Measurements from ENCODE around the gene KIF26B.

KIF26B gene

DNA sequence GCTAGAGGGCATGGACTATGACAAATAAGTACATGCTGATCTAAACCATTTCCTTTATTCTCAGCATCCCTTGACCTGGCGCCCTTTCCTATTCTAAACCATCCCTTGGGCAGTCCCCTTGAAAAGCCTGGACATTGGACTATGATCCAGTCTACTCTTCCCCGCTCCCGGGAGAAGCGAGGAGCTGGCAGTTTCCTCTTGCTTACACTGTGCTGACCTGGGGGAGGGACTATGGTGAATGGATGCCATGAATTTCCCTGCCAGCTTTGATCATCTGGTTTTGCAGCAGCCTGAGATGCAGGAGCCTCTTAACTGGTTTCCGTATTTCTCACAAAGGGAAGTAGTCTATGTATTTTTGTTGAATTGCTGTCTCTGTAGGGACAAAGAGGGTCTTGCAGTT lies 121.7 kb downstream of the KIF26B start:
- no peaks in the 10 kb centered on the region for H3K36me3 Mint-ChIP-seq
- no peaks in the 10 kb centered on the region for H3K4me1 Mint-ChIP-seq (ENCODE audit: low read depth)
- no peak overlapping the region for H3K4me3 Mint-ChIP-seq
- peaks cover 10% of the 10 kb centered on the region for H3K27me3 Mint-ChIP-seq
- no peak overlapping the region for H3K27ac Mint-ChIP-seq
- no peaks in the 10 kb centered on the region for H3K9me3 Mint-ChIP-seq (ENCODE audit: low read depth)

DNA sequence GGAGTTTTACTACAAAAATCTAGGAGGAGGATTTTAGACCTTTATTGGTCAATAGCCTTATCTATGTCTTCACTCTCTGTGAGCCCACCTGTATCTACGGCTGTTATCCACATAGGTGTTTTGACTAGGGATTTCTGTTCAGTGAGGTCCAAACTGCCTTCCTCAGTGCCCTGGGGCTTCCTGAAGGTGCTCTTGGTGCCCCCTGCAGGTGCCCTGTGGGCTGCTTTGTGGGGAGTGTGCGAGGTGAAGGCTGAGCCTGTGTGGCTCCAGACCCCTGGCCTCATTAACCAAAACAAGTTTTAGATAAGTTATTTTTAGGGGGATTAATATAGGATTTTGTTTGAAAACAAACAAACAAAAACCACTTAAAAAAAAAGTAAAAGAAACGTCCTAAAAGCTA lies 122.5 kb downstream of the KIF26B start:
- no peaks in the 10 kb centered on the region for H3K36me3 Mint-ChIP-seq
- no peaks in the 10 kb centered on the region for H3K4me1 Mint-ChIP-seq (ENCODE audit: low read depth)
- no peaks in the 10 kb centered on the region for H3K9me3 Mint-ChIP-seq (ENCODE audit: low read depth)
- H3K27ac Mint-ChIP-seq, result no peak overlapping the region
- H3K4me3 Mint-ChIP-seq, result no peak overlapping the region
- H3K27me3 Mint-ChIP-seq, result peaks cover 10% of the 10 kb centered on the region

DNA sequence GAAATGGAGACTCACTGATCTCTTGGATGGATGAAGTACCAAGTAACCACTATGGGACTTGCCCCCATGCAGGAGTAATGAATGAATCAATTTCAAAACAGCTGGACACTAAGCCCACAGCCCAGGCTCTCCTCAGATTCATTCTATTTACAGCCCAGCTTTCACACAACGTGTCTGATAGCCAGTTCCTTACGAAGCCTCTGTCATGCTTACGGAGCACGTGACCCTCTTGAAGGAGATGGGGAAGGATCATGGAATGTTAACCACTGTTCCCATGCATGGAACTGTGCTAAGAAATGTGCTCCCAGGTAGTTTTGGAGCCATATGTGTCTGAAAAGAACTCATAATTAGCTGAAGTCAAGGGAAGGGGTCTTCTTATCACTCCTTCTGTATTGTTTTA lies 124.1 kb downstream of the KIF26B start:
- H3K36me3 Mint-ChIP-seq, result no peaks in the 10 kb centered on the region
- no peak overlapping the region for H3K27ac Mint-ChIP-seq
- H3K4me3 Mint-ChIP-seq, result no peak overlapping the region
- no peaks in the 10 kb centered on the region for H3K4me1 Mint-ChIP-seq (ENCODE audit: low read depth)
- H3K27me3 Mint-ChIP-seq, result peaks cover 10% of the 10 kb centered on the region
- H3K9me3 Mint-ChIP-seq (ENCODE audit: low read depth), result no peaks in the 10 kb centered on the region

DNA sequence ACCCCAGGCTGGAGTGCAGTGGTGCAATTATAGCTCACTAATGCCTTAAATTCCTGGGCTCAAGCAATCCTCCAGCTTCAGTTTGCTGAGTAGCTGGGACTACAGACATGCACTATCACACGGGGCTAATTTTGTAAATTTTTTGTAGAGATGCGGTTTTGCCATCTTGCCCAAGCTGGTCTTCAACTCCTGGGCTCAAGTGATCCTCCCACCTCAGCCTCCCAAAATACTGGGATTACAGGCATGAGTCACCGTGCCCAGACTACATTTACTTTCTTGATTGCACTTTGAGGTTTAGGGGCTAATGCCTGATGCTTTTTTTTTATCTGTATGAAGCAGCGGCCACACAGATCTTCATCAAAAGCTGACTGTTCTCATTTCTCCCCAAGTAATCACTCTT lies 124.6 kb downstream of the KIF26B start:
- H3K4me3 Mint-ChIP-seq, result no peak overlapping the region
- H3K9me3 Mint-ChIP-seq (ENCODE audit: low read depth), result no peaks in the 10 kb centered on the region
- H3K36me3 Mint-ChIP-seq, result no peaks in the 10 kb centered on the region
- no peak overlapping the region for H3K27ac Mint-ChIP-seq
- no peaks in the 10 kb centered on the region for H3K4me1 Mint-ChIP-seq (ENCODE audit: low read depth)
- H3K27me3 Mint-ChIP-seq, result peaks cover 10% of the 10 kb centered on the region

DNA sequence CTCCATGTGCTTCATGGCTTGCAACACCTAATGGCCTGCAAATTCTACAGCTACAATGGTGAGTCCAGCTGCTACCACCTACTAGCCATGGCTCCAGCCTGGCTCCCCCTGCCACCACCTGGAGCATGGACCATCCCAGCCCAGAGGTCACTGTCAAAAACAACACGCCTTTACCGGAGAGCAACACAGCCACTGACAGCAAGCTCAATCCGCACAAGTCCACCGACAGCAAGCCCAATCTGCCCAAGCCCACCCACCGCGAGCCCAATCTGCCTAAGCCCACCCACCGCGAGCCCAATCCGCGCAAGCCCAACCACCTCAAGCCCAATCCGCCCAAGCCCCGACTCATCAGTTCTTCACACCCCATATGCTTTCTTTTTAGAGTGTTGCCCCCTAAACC lies 128.2 kb downstream of the KIF26B start:
- no peaks in the 10 kb centered on the region for H3K27me3 Mint-ChIP-seq
- H3K36me3 Mint-ChIP-seq, result no peaks in the 10 kb centered on the region
- no peak overlapping the region for H3K4me3 Mint-ChIP-seq
- no peak overlapping the region for H3K27ac Mint-ChIP-seq
- H3K4me1 Mint-ChIP-seq (ENCODE audit: low read depth), result no peaks in the 10 kb centered on the region
- H3K9me3 Mint-ChIP-seq (ENCODE audit: low read depth), result no peaks in the 10 kb centered on the region

DNA sequence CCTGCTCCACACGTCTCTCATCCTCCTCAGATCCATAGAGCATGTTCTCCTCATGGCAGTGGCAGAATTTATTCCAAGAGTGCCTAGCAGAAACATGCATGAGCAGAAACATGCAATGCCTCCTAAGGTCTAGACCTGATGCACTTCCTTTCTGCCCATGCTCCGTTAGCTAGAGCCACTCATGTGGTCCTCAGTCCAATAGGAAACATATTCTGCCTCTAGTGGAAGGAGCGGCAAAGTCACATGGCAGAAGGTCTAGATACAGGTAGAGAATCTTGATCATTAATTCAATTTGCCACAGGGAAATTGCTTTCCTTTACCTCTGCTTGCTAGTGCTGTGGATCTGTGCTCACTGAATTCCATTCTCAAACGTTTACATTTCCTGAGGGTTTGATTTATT lies 130.4 kb downstream of the KIF26B start:
- H3K9me3 Mint-ChIP-seq (ENCODE audit: low read depth), result no peaks in the 10 kb centered on the region
- H3K4me3 Mint-ChIP-seq, result no peak overlapping the region
- H3K4me1 Mint-ChIP-seq (ENCODE audit: low read depth), result no peaks in the 10 kb centered on the region
- no peak overlapping the region for H3K27ac Mint-ChIP-seq
- peaks cover 4% of the 10 kb centered on the region for H3K27me3 Mint-ChIP-seq
- no peaks in the 10 kb centered on the region for H3K36me3 Mint-ChIP-seq

DNA sequence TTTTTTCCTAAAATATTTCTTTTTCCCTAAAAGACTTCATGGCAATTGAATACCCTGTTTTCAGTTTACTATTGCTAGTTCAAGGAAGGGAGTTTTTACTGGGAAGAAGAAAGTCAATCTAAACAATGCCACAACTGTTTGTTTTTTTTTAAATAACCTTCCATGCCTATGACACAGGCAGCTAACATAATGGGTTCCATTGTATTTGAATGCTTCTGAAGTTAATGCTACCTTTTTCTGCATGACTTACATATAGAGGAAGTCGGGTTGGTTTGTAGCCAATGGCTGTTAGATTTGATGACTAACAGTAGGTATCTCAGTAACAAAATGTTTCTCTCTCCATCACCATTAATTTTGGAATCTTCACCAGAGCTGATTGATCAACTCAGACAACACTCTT lies 134.0 kb downstream of the KIF26B start:
- Mint-ChIP-seq H3K9me3 (ENCODE audit: low read depth) (no peaks in the 10 kb centered on the region), H3K36me3 (no peaks in the 10 kb centered on the region)

DNA sequence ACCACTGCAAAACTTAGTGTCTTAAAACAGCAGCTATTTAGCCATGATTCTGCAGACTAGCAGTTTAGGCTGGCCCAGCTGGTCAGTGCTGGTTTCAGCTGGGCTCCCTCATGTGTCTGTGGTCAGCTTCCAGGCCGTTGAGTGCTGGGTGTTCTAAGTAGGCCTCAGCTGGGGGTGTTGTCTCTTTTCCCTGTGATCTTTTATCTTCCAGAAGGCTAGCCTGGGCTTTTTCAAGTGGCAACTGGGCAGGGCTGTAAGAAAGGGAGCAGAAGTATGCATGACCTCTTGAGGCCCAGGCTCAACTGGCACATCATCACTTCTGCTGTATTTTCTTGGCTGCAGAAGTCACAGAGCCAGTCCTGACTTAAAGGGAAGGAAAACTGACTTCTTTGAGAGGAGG lies 136.1 kb downstream of the KIF26B start:
- H3K27me3 Mint-ChIP-seq, result peaks cover 4% of the 10 kb centered on the region
- H3K4me1 Mint-ChIP-seq (ENCODE audit: low read depth), result no peaks in the 10 kb centered on the region
- H3K27ac Mint-ChIP-seq, result no peak overlapping the region
- H3K36me3 Mint-ChIP-seq, result no peaks in the 10 kb centered on the region
- H3K4me3 Mint-ChIP-seq, result no peak overlapping the region
- no peaks in the 10 kb centered on the region for H3K9me3 Mint-ChIP-seq (ENCODE audit: low read depth)

More for the DNA sequence above, 134.0 kb downstream of the KIF26B start:
- H3K4me3 Mint-ChIP-seq, result no peak overlapping the region
- H3K27me3 Mint-ChIP-seq, result peaks cover 4% of the 10 kb centered on the region
- H3K27ac Mint-ChIP-seq, result no peak overlapping the region
- H3K4me1 Mint-ChIP-seq (ENCODE audit: low read depth), result no peaks in the 10 kb centered on the region

DNA sequence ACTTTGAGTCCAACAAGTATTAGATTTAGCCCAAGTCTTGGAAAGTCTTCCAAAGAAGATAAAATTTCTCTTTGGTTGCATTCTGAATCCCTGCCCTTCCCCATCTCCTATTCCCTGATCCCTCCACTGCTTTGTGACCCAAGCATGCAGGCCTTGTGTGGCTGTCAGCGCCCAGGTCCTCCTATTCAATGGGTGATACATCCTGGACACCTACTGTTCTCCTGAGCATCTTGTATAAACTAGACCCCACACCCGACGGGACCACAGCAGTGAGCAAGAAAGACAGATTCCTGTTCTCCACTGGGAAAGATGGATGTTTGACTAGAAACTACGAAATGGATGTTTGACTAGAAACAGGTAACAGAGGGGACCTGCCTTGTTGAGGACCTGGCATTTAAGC lies 136.6 kb downstream of the KIF26B start:
- peaks cover 4% of the 10 kb centered on the region for H3K27me3 Mint-ChIP-seq
- H3K27ac Mint-ChIP-seq, result no peak overlapping the region
- H3K36me3 Mint-ChIP-seq, result no peaks in the 10 kb centered on the region
- H3K4me1 Mint-ChIP-seq (ENCODE audit: low read depth), result no peaks in the 10 kb centered on the region
- no peaks in the 10 kb centered on the region for H3K9me3 Mint-ChIP-seq (ENCODE audit: low read depth)
- H3K4me3 Mint-ChIP-seq, result no peak overlapping the region

DNA sequence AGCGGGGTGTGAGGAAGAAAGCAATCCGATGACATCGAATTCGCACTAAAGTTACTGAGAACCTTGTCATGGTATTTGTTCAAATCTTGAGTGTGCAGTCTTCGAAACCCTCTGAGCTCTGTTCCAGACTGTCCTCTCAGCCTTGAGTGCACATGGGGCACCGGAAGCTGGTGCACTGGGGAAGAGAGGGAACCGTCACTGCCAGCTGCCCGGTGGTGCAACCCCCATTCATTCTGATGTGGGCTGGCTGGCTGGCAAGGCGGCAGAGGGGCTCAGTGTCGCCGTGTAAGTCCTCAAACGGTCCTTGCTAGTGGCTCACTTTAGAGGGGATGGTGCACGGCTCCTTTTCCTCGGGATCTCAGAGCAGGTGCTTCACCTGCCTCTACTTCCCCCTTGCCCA lies 137.4 kb downstream of the KIF26B start:
- no peaks in the 10 kb centered on the region for H3K9me3 Mint-ChIP-seq (ENCODE audit: low read depth)
- H3K4me1 Mint-ChIP-seq (ENCODE audit: low read depth), result no peaks in the 10 kb centered on the region
- peaks cover 4% of the 10 kb centered on the region for H3K27me3 Mint-ChIP-seq

DNA sequence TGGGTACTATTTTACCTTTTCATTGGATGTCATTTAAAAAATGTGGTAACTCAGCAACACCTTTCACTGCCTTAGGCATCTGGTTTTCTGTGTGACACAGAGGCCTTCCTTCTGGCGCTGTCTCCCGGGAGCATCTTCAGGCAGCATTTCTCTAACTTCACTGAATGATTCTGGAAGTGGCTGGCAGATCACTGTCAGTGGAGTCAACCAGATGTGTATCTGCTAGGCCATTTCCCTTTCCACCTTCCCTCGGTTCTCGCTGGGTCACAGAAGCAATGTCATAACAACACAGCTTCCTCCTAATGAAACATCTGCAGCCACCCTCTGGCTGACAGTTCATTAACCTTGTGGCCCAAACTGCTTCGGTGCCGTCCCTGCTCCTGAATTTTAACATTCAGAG lies 137.8 kb downstream of the KIF26B start:
- H3K27me3 Mint-ChIP-seq, result peaks cover 4% of the 10 kb centered on the region
- H3K36me3 Mint-ChIP-seq, result peaks cover 2% of the 10 kb centered on the region
- no peaks in the 10 kb centered on the region for H3K4me1 Mint-ChIP-seq (ENCODE audit: low read depth)
- H3K4me3 Mint-ChIP-seq, result no peak overlapping the region
- no peaks in the 10 kb centered on the region for H3K9me3 Mint-ChIP-seq (ENCODE audit: low read depth)
- no peak overlapping the region for H3K27ac Mint-ChIP-seq

More for the DNA sequence above, 137.4 kb downstream of the KIF26B start:
- Mint-ChIP-seq H3K36me3 (peaks cover 2% of the 10 kb centered on the region), H3K4me3 (no peak overlapping the region), H3K27ac (no peak overlapping the region)

DNA sequence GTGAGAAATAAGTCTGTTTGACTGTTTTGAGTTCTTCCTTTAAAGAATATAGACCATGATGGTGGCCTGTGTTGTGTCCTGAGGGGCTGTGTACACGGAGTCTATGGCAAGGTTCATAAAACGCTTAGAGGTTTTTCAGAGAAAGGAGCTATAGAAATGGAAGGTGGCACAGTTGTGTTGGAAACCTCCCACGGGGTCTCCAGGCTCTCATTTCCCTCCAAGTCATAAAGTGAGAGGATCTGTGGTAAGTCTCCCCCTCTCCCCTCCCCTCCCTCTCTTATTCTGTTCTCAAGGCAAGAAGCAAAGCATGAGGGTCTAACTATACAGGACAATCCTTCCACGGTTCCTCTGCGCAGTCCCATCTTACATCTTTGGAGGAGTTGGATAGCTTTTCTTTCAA lies 139.2 kb downstream of the KIF26B start:
- H3K27me3 Mint-ChIP-seq, result peaks cover 4% of the 10 kb centered on the region
- H3K36me3 Mint-ChIP-seq, result peaks cover 2% of the 10 kb centered on the region
- H3K27ac Mint-ChIP-seq, result no peak overlapping the region
- H3K4me3 Mint-ChIP-seq, result no peak overlapping the region
- H3K9me3 Mint-ChIP-seq (ENCODE audit: low read depth), result no peaks in the 10 kb centered on the region
- no peaks in the 10 kb centered on the region for H3K4me1 Mint-ChIP-seq (ENCODE audit: low read depth)

DNA sequence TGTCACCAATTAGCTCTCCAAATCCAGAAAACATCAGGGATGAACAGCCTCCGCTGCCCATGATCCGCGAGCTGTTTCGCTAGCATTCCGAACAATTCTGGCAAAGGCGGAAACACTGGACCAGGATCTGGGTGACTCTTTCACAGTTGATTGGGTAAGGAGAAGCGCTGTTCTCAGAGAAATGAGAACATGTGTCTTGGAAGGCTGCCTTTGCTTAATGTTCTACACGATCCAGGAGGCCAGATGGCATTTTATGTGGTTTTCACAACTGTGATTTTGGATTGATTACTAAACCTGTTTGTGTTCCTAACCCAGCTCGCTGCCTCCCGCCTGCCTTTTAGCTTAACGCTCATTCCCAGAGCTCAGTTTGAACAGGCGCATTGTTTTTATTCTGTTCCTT lies 144.0 kb downstream of the KIF26B start:
- Mint-ChIP-seq H3K9me3 (ENCODE audit: low read depth) (no peaks in the 10 kb centered on the region), H3K4me1 (ENCODE audit: low read depth) (no peaks in the 10 kb centered on the region), H3K27me3 (peaks cover 1% of the 10 kb centered on the region), H3K4me3 (no peak overlapping the region), H3K36me3 (peaks cover 2% of the 10 kb centered on the region), H3K27ac (no peak overlapping the region)

DNA sequence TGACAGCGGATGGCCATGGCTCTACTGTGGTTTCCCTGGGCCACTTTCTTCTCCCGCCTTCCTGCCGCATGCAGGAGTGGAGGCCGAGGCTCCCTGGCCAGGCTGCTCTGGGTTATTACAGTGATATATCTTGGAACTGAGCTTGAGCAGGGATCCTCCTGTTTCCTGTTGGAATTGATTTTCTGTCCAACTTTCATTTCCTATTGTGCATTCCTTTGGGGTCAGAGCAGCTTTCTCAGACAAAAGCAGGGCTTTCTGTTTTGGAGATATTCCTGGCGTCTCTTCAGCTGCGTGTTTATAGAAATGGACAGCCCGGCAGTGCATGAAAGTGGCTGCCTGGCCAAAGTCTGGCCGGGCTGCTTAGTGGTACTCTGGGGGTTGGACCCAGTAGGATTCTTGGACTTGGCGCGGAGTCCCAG lies 146.4 kb downstream of the KIF26B start:
- H3K27me3 Mint-ChIP-seq, result peaks cover 1% of the 10 kb centered on the region
- H3K9me3 Mint-ChIP-seq (ENCODE audit: low read depth), result peaks cover 3% of the 10 kb centered on the region
- H3K4me3 Mint-ChIP-seq, result no peak overlapping the region
- H3K36me3 Mint-ChIP-seq, result peaks cover 2% of the 10 kb centered on the region
- H3K4me1 Mint-ChIP-seq (ENCODE audit: low read depth), result no peaks in the 10 kb centered on the region
- no peak overlapping the region for H3K27ac Mint-ChIP-seq

DNA sequence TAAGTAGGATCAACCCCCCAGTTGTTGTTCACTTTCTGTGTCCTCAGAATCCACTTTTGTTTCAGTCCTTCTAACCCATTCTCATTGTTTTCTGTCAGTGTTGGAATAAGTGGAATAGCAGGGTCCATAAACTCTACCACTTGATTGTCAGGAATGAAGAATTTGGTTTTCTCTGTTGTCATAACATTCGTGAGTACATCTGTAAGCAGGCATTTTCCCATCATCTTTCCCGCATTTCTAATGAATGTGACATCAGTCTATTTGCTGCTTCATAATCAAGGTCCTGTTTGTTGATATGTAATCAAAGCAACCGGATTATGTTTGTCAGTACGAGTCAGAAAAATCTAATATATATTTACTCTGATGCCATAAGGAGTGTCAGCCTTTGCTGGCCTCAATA lies 147.1 kb downstream of the KIF26B start:
- Mint-ChIP-seq H3K27me3 (peaks cover 1% of the 10 kb centered on the region), H3K36me3 (no peaks in the 10 kb centered on the region), H3K9me3 (ENCODE audit: low read depth) (peaks cover 3% of the 10 kb centered on the region), H3K27ac (no peak overlapping the region), H3K4me3 (no peak overlapping the region), H3K4me1 (ENCODE audit: low read depth) (no peaks in the 10 kb centered on the region)

DNA sequence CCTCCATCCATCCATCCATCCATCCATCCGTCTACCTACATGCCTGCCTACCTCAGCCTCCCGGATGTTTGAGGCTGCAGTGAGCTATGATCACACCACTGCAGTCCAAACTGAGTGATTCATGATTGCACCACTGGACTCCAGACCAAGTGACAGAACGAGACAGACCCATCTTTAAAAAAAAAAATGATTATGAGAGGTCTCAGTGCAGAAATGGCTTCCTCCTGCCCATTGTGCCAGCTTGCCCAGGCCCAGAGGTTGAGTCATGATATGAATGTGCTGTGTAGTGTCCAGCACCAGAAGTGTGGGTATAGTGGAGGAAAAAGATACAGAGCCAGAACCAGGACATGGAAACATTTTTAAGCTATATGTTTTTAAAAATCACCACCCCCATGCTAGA lies 149.9 kb downstream of the KIF26B start:
- H3K9me3 Mint-ChIP-seq (ENCODE audit: low read depth), result peaks cover 3% of the 10 kb centered on the region

DNA sequence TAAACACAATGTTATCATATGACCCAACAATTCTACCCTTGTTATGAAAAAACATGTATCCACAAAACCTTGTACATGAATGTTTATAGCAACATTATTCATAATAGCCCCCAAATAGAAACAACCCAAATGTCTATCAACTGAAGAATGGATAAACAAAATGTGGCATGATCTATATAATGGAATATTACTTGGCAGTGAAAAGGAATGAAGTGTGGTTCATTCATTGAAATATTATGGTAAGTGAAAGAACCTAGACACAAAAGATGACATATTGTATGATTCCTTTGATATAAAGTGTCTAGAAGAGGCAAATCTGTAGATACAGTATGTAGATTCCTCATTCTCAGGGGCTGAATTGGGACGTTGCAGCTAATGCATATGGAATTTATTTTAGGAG lies 151.2 kb downstream of the KIF26B start:
- Mint-ChIP-seq H3K27ac (no peak overlapping the region), H3K9me3 (ENCODE audit: low read depth) (peaks cover 3% of the 10 kb centered on the region), H3K4me1 (ENCODE audit: low read depth) (peaks cover 8% of the 10 kb centered on the region), H3K27me3 (peaks cover 1% of the 10 kb centered on the region), H3K36me3 (no peaks in the 10 kb centered on the region), H3K4me3 (no peak overlapping the region)

More for the DNA sequence above, 149.9 kb downstream of the KIF26B start:
- H3K4me3 Mint-ChIP-seq, result no peak overlapping the region
- no peak overlapping the region for H3K27ac Mint-ChIP-seq
- H3K4me1 Mint-ChIP-seq (ENCODE audit: low read depth), result no peaks in the 10 kb centered on the region
- no peaks in the 10 kb centered on the region for H3K36me3 Mint-ChIP-seq
- peaks cover 1% of the 10 kb centered on the region for H3K27me3 Mint-ChIP-seq
